Activated T-cell treated with anti-CD3 and anti-CD28 coated beads for 24 hours (primary cell): ENCODE data around the gene ADCY3.
"Not testable (repeated sequence)": the region's sequence is repeated elsewhere in the genome, so short reads cannot be mapped to it uniquely, and the experiment has no call there.

Source experiments
- DNase-seq: peaks from one replicate; pipeline ENCODE4 v3.0.0-alpha.2; 2020; ENCODE audit warnings: low read depth

Gene ADCY3

GRCh38 chr2:24809316-24810007 is 110.6 kb downstream of the ADCY3 start:
- no peak for DNase-seq

GRCh38 chr2:24806661-24807036 is 113.4 kb downstream of the ADCY3 start:
- DNase-seq = no peak

GRCh38 chr2:24805811-24806660 is 114.0 kb downstream of the ADCY3 start:
- not testable (repeated sequence) for DNase-seq

- DNase-seq = not testable (repeated sequence)
These were observed 119.5 kb downstream of the ADCY3 start for GRCh38 chr2:24800487-24800886.

GRCh38 chr2:24797644-24798043 is 122.4 kb downstream of the ADCY3 start:
- no peak for DNase-seq

GRCh38 chr2:24793761-24794435 is 126.1 kb downstream of the ADCY3 start:
- DNase-seq = no peak

- peak; percentile 92 for DNase-seq
These were observed 126.9 kb downstream of the ADCY3 start, which contains the start of the genes CENPO and PTRHD1 for GRCh38 chr2:24792874-24793760. Gene CENPO (plus strand): TSS chr2:24793425. CDS start chr2:24793920, 495 bp downstream. Gene PTRHD1 (minus strand): TSS chr2:24793391. CDS start chr2:24793377, 14 bp downstream.

GRCh38 chr2:24792542-24792873 is 127.5 kb downstream of the ADCY3 start:
- DNase-seq = no peak

- no peak for DNase-seq
These were observed 128.6 kb downstream of the ADCY3 start for GRCh38 chr2:24791452-24791851.

GRCh38 chr2:24788816-24789215 is 131.2 kb downstream of the ADCY3 start:
- DNase-seq = no peak

- DNase-seq = no peak
These were observed 132.5 kb downstream of the ADCY3 start for GRCh38 chr2:24787532-24787931.

GRCh38 chr2:24785671-24786321 is 134.2 kb downstream of the ADCY3 start:
- DNase-seq = no peak

- no peak for DNase-seq
These were observed 136.4 kb downstream of the ADCY3 start for GRCh38 chr2:24783641-24784040.

- DNase-seq = no peak
These were observed 140.9 kb downstream of the ADCY3 start for GRCh38 chr2:24779116-24779515.

GRCh38 chr2:24774373-24774772 is 145.7 kb downstream of the ADCY3 start:
- DNase-seq = no peak

GRCh38 chr2:24771764-24772586 is 148.1 kb downstream of the ADCY3 start:
- DNase-seq = no peak

- DNase-seq = no peak
These were observed 149.0 kb downstream of the ADCY3 start for GRCh38 chr2:24771061-24771460.
